DOHH2 (cell line): ENCODE measurements around the gene TGM2.

Experiments used
- EZH2phosphoT487 ChIP-seq: fragments of 200-600 bp; sonication (generic); IDR thresholded peaks from 2 replicates; pipeline ENCODE4 v1.6.1; 2017; ENCODE audit warnings: borderline replicate concordance, mild to moderate bottlenecking, antibody characterized with exemption, low read length, moderate library complexity, mixed read lengths
- TF ChIP-seq, protein P1 (sequence below): fragments of 200-600 bp; sonication (generic); IDR thresholded peaks from one replicate; pipeline ENCODE4 v1.5.1; 2014; ENCODE audit warnings: antibody characterized with exemption, mild to moderate bottlenecking, low read depth, low read length; ENCODE audit not compliant: poor library complexity, severe bottlenecking

DNA sequence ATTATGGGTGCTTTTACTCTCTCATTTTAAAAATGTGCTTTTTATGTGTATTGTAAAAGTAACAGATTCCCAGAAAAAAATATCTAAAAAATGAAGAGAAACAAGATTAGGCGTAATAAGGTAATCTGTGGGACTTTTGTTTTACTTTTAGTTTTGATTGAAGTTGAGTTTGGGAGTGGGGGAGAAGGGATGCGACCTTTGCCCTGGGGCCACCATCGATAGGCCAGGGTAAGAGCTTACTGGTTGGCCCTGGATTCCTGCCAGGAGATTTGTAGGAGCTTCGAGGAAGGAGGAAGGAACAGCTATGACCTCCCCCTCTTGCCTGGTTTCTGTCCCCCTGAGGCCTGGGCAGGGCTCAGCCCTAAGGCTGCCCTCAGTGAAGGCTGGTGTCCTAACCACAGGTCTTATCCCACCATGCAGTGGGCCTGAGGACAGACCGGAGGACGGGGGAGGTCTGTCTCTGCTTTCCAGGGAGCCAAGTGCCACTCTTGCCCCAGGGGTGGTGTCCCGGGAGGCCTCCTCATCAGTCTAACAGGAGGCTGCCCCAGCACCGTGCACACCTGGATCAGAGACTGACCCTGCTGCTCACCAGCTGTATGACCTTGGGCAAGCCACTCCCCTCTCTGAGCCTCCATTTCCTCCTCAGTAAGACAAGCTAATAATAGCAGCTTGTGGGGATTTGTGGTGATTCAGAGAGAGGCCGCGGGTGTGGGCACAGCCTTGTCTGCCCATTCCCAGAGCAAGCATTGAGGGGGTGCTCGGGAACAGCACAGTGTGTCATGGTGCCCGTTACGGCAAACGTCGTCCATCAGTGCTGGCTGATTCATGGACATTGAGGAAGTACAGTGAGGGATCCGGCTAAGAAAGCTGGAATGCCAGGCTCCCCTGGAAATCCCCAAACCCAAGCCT is 21.2 kb downstream of the TGM2 start:
- TF ChIP-seq EZH2phosphoT487 = no peak
- TF ChIP-seq, protein P1, sequence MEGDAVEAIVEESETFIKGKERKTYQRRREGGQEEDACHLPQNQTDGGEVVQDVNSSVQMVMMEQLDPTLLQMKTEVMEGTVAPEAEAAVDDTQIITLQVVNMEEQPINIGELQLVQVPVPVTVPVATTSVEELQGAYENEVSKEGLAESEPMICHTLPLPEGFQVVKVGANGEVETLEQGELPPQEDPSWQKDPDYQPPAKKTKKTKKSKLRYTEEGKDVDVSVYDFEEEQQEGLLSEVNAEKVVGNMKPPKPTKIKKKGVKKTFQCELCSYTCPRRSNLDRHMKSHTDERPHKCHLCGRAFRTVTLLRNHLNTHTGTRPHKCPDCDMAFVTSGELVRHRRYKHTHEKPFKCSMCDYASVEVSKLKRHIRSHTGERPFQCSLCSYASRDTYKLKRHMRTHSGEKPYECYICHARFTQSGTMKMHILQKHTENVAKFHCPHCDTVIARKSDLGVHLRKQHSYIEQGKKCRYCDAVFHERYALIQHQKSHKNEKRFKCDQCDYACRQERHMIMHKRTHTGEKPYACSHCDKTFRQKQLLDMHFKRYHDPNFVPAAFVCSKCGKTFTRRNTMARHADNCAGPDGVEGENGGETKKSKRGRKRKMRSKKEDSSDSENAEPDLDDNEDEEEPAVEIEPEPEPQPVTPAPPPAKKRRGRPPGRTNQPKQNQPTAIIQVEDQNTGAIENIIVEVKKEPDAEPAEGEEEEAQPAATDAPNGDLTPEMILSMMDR = no peak
